RWPE1 (cell line): ENCODE results near the gene CORO1A.

Experiments
- CTCF ChIA-PET: fragments of 350-600 bp; sonication (Branson Sonifier 250); formaldehyde crosslinking; extraction: SDS; loops from one replicate; lab custom pipeline; 2021; lab: Yijun Ruan, JAX
- POLR2A ChIA-PET: fragments of 400-600 bp; formaldehyde crosslinking; extraction: SDS; loops from one replicate; lab custom pipeline; 2020; ENCODE audit warnings: antibody characterized with exemption; ENCODE audit not compliant: low non-redundant PET; lab: Yijun Ruan, JAX
- DNase-seq: peaks from one replicate; pipeline ENCODE4 v3.0.0; 2012; ENCODE audit warnings: low spot score
- H3K27ac ChIP-seq: fragments of 450-650 bp; 2 replicates; pipeline ENCODE4 v1.5.1; 2017
- TF ChIP-seq, protein P1 (sequence below): fragments of 450-650 bp; conservative IDR thresholded peaks from 2 replicates; pipeline ENCODE4 v1.5.1; 2017; ENCODE audit warnings: low read depth, mild to moderate bottlenecking

The CORO1A gene

DNA sequence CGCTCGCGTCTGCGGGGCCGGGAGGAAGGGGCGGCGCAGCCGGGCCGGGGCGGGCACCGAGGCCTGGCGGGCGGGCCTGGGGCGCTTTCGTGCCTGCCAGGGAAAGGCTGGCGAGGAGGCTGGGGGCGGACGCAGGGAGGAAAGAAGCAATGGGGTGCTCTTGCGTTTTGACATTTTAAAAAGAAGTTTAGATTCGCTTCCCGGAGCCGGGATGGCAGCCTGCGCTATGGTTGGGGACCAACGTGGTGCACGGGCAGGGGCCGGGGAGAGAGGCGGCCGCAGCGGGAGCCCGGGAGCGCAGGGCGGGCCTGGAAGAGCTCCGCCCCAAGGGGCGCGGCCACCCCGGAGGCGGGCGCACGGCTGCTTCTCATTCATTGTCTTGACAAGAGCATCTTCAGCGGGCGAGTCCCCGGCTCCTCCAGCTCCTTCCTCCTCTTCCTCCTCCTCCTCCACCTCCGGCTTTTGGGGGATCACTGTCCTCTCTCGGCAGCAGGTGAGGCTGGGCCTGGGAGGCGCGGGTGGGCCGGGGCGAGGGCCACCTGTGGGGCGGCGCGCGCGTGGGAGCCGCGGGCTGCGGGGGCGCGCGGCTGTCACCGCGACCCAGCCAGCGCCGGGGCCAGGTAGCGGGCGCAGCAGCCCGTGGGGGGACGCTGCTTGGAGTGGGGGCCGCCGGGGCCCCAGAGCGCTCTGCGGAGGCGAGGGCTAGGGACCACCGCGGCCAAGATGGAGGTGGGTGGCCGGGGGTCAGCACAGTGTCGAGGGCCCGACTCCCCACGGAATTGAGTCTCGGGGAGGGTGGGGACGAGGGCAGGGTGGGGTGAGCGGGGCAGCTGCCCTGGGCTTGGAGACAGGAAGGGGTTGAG is at the start of gene CORO1A:
CORO1A (plus strand) TSS at position 370 of the 863 bp plus-strand sequence. CDS start 1,608 bp downstream, outside the sequence.
- ChIA-PET POLR2A (interaction anchor here (0.6 kb wide), 1 partner anchor 526 kb away, joined by 3 read pairs; no protein-coding TSS in a partner anchor), CTCF (no interaction called here)
- peak; percentile 66 for DNase-seq
- TF ChIP-seq, protein P1, sequence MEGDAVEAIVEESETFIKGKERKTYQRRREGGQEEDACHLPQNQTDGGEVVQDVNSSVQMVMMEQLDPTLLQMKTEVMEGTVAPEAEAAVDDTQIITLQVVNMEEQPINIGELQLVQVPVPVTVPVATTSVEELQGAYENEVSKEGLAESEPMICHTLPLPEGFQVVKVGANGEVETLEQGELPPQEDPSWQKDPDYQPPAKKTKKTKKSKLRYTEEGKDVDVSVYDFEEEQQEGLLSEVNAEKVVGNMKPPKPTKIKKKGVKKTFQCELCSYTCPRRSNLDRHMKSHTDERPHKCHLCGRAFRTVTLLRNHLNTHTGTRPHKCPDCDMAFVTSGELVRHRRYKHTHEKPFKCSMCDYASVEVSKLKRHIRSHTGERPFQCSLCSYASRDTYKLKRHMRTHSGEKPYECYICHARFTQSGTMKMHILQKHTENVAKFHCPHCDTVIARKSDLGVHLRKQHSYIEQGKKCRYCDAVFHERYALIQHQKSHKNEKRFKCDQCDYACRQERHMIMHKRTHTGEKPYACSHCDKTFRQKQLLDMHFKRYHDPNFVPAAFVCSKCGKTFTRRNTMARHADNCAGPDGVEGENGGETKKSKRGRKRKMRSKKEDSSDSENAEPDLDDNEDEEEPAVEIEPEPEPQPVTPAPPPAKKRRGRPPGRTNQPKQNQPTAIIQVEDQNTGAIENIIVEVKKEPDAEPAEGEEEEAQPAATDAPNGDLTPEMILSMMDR: no peak
- H3K27ac ChIP-seq: peak within 1 kb of the TSS; percentile 69

DNA sequence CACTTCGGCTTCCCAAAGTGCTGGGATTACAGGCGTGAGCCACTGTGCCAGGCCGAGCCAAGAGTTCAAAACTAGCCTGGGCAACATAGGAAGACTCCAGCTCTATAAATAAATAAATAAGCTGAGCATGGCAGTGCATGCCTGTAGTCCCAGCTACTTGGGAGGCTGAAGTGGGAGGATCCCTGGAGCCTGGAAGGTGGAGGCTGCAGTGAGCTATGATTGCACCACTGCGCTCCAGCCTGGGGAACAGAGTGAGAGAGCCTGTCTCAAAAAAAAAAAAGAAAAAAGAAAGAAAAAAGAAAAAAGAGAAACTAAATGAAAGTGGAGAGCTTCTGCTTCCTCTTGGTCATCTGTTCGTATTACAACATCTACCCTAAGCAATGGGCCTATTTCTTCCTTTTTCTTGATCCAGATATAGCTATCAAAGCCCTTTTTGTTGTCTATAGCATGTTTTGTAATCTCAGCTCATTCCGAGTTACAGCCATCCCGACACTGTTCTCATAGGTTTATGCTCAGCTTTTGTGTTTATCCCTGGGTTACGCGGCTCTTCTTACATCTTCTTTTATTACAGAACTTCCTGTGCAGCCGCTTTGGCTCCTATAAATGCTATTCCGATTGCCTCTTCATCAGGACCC is 46.3 kb upstream of the CORO1A start:
- DNase-seq: no peak
- TF ChIP-seq, protein P1: no peak
- CTCF ChIA-PET: interaction anchor here (0.6 kb wide), 2 partner anchors 20 to 25 kb away, joined by 3 read pairs; no protein-coding TSS in a partner anchor
- POLR2A ChIA-PET: interaction anchor here (0.8 kb wide), 1 partner anchor 431 kb away, joined by 3 read pairs; no protein-coding TSS in a partner anchor
- no peak overlapping the region for H3K27ac ChIP-seq

DNA sequence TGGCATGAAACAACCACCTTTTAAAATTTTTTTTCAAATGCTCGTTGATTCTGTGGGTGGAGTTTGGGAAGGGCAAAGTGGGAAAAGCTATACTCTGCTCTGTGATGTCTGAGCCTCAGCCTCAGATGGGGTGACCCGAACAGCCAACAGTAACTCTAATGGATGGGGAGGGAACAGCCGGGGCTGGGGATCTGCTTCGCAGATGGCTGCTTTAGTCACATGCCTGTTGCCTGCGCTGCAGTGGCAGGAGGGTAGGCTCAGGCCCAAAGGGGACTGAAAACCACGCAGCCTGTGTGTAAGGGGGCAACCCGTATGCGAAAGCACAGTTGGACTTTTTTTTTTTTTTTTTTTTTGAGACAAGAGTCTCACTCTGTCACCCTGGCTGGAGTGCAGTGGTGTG is 45.5 kb upstream of the CORO1A start:
- POLR2A ChIA-PET: no interaction called here
- H3K27ac ChIP-seq: no peak overlapping the region
- TF ChIP-seq, protein P1: no peak
- CTCF ChIA-PET: no interaction called here
- DNase-seq: no peak

DNA sequence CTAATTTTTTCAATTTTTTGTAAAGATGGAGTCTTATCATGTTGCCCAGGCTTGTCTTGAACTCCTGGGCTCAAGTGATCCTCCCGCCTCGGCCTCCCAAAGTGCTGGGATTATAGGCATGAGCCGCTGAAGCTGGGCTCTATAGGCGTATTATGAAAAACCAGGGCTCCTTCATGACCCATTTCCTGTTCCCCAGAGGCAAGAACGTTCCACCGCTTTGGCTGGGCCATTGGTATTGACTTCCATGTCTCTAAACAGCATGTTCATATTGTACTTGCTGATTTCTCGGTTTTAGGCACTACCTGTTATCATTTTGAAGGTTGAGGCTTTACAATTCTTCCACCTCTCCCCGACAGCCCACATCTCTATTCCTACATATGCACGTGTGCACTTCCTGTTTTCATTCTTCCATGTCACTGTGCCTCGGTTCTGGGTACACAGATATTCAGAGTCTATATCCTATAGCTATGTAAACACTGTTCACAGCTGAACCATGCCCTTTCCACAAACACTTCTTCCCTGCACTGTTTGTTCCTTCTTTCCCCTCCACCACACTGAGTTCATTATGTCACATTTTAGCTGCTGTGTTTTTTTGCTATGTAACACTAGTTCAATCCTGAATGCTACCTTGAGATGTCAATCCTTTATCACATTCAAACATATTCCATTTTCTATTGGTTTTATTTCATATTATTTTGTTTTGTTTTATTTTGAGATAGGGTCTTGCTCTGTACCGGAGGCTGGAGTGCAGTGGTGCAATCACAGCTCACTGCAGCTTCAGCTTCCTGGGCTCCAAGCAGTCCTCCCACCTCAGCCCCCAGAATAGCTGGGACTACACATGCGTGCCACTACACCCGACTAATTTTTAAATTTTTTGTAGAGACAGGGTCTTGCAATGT is 43.6 kb upstream of the CORO1A start:
- H3K27ac ChIP-seq: no peak overlapping the region
- ChIA-PET CTCF (no interaction called here), POLR2A (no interaction called here)
- TF ChIP-seq, protein P1: no peak
- no peak for DNase-seq

DNA sequence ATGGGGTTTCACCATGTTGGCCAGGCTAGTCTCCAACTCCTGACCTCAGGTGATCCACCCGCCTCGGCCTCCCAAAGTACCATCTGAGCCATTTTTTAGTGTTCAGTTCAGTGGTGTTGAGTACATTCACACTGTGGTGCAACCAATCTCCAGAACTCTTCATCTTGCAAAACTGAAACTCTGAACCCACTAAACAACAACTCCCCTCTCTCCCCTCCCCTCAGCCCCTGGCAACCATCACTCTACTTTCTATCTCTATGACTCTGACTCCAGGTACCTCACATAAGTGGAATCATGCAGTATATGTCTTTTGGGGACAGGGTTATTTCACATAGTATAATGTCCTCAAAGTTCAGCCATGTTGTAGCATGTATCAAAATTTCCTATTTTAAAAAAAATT is 41.7 kb upstream of the CORO1A start:
- no peak overlapping the region for H3K27ac ChIP-seq
- DNase-seq: no peak
- ChIA-PET CTCF (no interaction called here), POLR2A (no interaction called here)
- TF ChIP-seq, protein P1: no peak
